Small intestine (tissue), 7 donors: Measurements from ENCODE around the gene C16orf86. TPM values are rescaled to one million over a fixed set of nuclear protein-coding genes. Genes with fewer than 3 reads are reported as not detected.

Experiments
- DNase-seq, 2 donors: peaks; one replicate each; pipeline versions ENCODE4 v3.0.0 to v3.0.0-alpha.2; 2013
- FAIRE-seq: peaks from 2 replicates; lab custom pipeline; 2012; peaks lifted over from hg19 to GRCh38; lab: Jason Lieb, UNC
- H3K27ac ChIP-seq, 3 donors: one replicate each; pipeline ENCODE4 v1.5.1; 2013; ENCODE audit warnings: low read length in 2 of 3, mild to moderate bottlenecking in 2 of 3, control low read depth in 1 of 3, inconsistent platforms in 1 of 3, low read depth in 1 of 3, moderate library complexity in 1 of 3
- H3K27me3 ChIP-seq, 3 donors: one replicate each; pipeline ENCODE4 v1.6.1; 2013; ENCODE audit warnings: low read length in 3 of 3, inconsistent platforms in 1 of 3; ENCODE audit not compliant: control insufficient read depth in 3 of 3, insufficient read depth in 3 of 3
- H3K36me3 ChIP-seq, 3 donors: one replicate each; pipeline ENCODE4 v1.6.1; 2013; ENCODE audit warnings: low read length in 3 of 3, inconsistent platforms in 1 of 3, low read depth in 1 of 3, mild to moderate bottlenecking in 1 of 3, moderate library complexity in 1 of 3; ENCODE audit not compliant: control insufficient read depth in 3 of 3, insufficient read depth in 2 of 3
- H3K4me1 ChIP-seq, 3 donors: one replicate each; pipeline ENCODE4 v1.6.1; 2013; ENCODE audit warnings: low read length in 2 of 3, inconsistent platforms in 1 of 3, low read depth in 1 of 3, mild to moderate bottlenecking in 1 of 3, moderate library complexity in 1 of 3; ENCODE audit not compliant: control insufficient read depth in 3 of 3, insufficient read depth in 2 of 3
- H3K4me3 ChIP-seq, 3 donors: one replicate each; pipeline ENCODE4 v1.5.1; 2013; ENCODE audit warnings: low read length in 3 of 3, control low read depth in 1 of 3, inconsistent platforms in 1 of 3, low read depth in 1 of 3, mild to moderate bottlenecking in 1 of 3, moderate library complexity in 1 of 3
- H3K9me3 ChIP-seq, 2 donors: one replicate each; pipeline ENCODE4 v1.6.1; 2013; ENCODE audit warnings: low read depth in 1 of 2, low read length in 1 of 2; ENCODE audit not compliant: control insufficient read depth in 2 of 2, insufficient read depth in 1 of 2
- WGBS, 3 donors: extraction: QIAGEN DNeasy Blood & Tissue Kit; methylation state at CpG; one replicate each; pipeline ENCODE4 v1.1.7; 2013; 5-methylcytosine and 5-hydroxymethylcytosine counted together
- polyA plus RNA-seq, 4 donors: library from polyadenylated mRNA; stranded (reverse) in 3 of 4; unstranded in 1 of 4; fragments of 200-250 nt in 3 of 4; fragments of 120-200 nt in 1 of 4; gene quantifications; one replicate each; pipeline versions ENCODE4 v1.2.1 to v1.2.3, GENCODE V29; 2013
- donor health status: healthy with polysubstance abuse.
- donor health status: control.
- donor health status: control.
- donor health status: Bipolar disorder and iron deficiency.
- donor health status: healthy.

The C16orf86 gene
- polyA plus RNA-seq, 4 donors: 1.2 to 3.2 (median 1.9) TPM; not detected in 1

DNA sequence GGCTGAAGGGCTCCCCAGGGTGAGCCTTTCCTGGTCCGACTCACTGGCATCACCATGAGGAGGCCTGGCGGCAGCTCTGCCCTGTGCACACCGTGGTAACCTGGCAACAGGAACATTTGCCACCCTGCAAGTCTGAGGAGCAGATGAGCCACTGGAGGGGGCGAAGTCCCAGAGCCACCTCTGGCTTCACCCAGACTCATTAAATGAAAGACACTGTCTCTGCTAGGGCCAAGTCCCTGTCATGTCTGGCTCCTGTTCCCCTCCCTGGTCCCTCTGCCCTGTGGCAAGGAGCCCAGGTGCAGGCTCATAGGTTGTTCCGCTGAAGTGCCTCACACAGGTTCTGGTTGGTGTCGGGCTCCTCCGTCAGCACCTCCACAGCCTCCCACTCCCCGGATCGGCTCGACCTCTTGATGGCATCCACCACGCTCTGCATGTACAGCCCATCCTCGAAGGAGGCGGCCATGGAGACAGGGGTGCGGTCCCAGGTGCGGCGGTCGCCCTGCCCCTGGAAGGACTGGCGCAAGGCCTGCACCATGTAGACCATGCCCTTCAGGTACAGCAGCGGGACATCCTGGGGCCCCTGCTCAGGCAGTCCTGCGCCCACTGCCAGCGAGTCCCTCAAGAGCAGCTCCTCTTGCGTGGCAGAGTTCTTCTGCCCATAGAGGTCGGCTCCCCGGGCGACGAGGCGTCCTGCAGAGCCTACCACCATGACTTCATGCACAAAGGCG lies 8.4 kb downstream of the C16orf86 start:
- H3K9me3 ChIP-seq: no peaks in the 10 kb centered on the region
- DNase-seq (peak in 1 of 2 donors; percentile 74), FAIRE-seq (no peak)
- H3K4me1 ChIP-seq: peaks cover 0 to 3% (median 0%) of the 10 kb centered on the region in 3 donors
- H3K27me3 ChIP-seq: peaks cover 0 to 36% (median 0%) of the 10 kb centered on the region in 3 donors
- H3K36me3 ChIP-seq: peaks cover 0 to 9% (median 0%) of the 10 kb centered on the region in 3 donors
- WGBS, 3 donors: 60 to 93% (median 74%) methylated on average over 28 of the region's 28 CpGs
- H3K4me3 ChIP-seq: no peak overlapping the region
- H3K27ac ChIP-seq: peak overlapping the region in 1 of 3 donors; percentile 72

DNA sequence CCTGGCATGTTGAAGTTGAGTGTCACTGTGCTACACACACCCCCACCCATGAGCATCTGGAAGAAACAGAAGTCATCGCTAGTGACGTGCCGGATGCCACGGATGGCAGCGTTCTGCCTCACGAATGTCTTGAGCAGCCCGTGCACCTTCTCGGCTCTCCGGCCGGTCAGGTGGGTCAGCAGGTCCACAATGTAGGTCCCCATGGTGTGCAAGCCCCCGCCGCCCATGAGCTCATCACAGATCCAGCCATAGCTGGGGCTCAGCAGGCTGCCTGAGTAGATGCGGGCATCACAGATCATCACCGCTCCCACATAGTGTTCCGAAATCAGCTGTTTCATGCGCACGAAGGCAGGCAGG lies 8.9 kb downstream of the C16orf86 start:
- Histone ChIP-seq H3K36me3 (peaks cover 0 to 9% (median 0%) of the 10 kb centered on the region in 3 donors), H3K27me3 (peaks cover 0 to 34% (median 0%) of the 10 kb centered on the region in 3 donors), H3K9me3 (no peaks in the 10 kb centered on the region), H3K27ac (no peak overlapping the region), H3K4me1 (peaks cover 0 to 3% (median 0%) of the 10 kb centered on the region in 3 donors), H3K4me3 (no peak overlapping the region)
- no peak for DNase-seq
- WGBS, 3 donors: 94 to 98% (median 96%) methylated on average over 17 of the region's 17 CpGs
- no peak for FAIRE-seq

DNA sequence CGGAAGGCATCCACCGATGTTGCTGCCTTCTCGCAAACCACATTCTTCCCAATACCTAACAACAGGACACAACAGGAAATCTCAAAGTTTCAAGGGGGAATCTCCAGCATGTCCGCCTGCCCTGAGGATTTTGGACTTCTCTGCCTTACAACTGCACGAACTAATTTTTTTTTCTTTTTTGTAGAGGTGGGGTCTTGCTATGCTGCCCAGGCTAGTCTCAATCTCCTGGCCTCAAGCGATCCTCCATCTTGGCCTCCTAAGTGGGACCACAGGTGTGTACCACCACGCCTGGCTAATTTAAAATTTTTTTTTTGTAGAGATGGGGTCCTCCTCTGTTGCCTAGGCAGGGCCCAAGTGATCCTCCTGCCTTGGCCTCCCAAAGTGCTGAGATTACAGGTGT lies 9.4 kb downstream of the C16orf86 start:
- Histone ChIP-seq H3K36me3 (peaks cover 0 to 9% (median 2%) of the 10 kb centered on the region in 3 donors), H3K27me3 (peaks cover 0 to 32% (median 0%) of the 10 kb centered on the region in 3 donors), H3K4me1 (peaks cover 0 to 3% (median 0%) of the 10 kb centered on the region in 3 donors), H3K9me3 (no peaks in the 10 kb centered on the region), H3K27ac (no peak overlapping the region), H3K4me3 (no peak overlapping the region)
- no peak for DNase-seq
- no peak for FAIRE-seq
- WGBS, 3 donors: 96 to 99% (median 96%) methylated on average over 7 of the region's 7 CpGs

DNA sequence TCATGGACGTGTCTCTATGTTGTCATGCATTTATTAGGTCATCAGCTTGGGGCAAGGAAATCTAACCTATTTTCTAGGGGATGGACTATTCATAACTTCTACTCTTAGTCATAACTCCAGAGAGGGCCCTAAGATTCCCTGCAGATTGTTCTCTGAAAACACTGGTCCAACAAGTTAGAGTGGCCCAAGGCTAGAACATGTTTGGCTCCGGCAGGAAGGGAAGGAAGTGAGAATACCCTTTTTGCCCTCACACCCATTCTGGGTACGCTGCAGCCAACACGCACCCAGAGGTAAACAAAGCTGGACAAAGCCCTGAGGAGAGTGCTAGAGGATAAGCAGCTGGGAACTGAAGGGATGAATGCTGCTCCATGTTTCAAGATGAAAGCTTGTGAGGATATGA lies 9.9 kb downstream of the C16orf86 start:
- Histone ChIP-seq H3K4me3 (no peak overlapping the region), H3K4me1 (peaks cover 0 to 3% (median 0%) of the 10 kb centered on the region in 3 donors), H3K36me3 (peaks cover 0 to 9% (median 3%) of the 10 kb centered on the region in 3 donors), H3K9me3 (no peaks in the 10 kb centered on the region), H3K27me3 (peaks cover 0 to 34% (median 0%) of the 10 kb centered on the region in 3 donors), H3K27ac (no peak overlapping the region)
- no peak for FAIRE-seq
- 82 to 86% (median 84%) methylated on average over 4 of the region's 4 CpGs for WGBS, 3 donors
- no peak for DNase-seq

DNA sequence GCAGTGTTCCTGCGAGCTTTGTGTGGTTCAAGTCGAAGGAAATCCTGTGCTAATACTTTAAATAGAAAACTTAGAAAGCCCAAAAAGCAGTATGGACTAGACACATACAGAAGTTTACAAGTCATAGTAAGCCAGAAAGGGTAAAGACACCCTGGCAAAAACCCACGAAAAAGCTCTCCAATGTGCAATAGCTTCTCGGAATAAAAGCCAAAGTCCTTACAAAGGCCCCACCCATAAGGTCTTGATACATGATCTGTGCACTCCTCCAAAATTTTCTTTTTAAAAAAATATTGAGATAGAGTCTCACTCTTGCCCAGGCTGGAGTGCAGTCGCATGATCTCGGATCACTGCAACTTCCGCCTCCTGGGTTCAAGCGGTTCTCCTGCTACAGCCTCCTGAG lies 10.3 kb downstream of the C16orf86 start:
- FAIRE-seq (no peak), DNase-seq (no peak)
- H3K4me1 ChIP-seq: peaks cover 0 to 3% (median 0%) of the 10 kb centered on the region in 3 donors
- H3K4me3 ChIP-seq: no peak overlapping the region
- WGBS, 3 donors: 67 to 76% (median 74%) methylated on average over 8 of the region's 8 CpGs
- no peaks in the 10 kb centered on the region for H3K9me3 ChIP-seq
- H3K27me3 ChIP-seq: peaks cover 0 to 38% (median 0%) of the 10 kb centered on the region in 3 donors
- no peak overlapping the region for H3K27ac ChIP-seq
- peaks cover 0 to 9% (median 3%) of the 10 kb centered on the region in 3 donors for H3K36me3 ChIP-seq

DNA sequence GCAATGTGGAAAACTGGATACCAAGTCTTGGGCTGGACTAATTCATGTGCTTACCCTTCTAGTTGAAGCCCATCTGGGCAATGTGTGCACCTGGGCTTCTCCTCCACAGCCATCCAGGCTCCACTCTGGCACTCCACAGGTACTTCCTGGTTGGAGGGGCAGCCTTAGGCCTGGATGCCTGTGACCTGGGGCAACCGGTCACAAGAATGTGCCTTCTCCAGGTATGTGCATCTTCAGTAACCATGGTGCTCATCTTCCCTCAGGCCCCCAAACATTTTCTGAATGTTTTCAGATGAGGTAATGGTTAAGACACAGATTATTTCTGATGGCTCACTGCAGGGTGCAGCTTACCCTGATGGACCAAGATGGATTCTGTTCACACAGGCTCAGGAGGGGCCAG lies 11.1 kb downstream of the C16orf86 start:
- Histone ChIP-seq H3K9me3 (no peaks in the 10 kb centered on the region), H3K4me3 (no peak overlapping the region), H3K27ac (no peak overlapping the region), H3K36me3 (peaks cover 0 to 9% (median 3%) of the 10 kb centered on the region in 3 donors), H3K4me1 (peaks cover 0 to 3% (median 0%) of the 10 kb centered on the region in 3 donors), H3K27me3 (peaks cover 0 to 35% (median 0%) of the 10 kb centered on the region in 3 donors)
- DNase-seq (no peak), FAIRE-seq (no peak)
- 92 to 100% (median 99%) methylated on average over 1 of the region's 1 CpG for WGBS, 3 donors

DNA sequence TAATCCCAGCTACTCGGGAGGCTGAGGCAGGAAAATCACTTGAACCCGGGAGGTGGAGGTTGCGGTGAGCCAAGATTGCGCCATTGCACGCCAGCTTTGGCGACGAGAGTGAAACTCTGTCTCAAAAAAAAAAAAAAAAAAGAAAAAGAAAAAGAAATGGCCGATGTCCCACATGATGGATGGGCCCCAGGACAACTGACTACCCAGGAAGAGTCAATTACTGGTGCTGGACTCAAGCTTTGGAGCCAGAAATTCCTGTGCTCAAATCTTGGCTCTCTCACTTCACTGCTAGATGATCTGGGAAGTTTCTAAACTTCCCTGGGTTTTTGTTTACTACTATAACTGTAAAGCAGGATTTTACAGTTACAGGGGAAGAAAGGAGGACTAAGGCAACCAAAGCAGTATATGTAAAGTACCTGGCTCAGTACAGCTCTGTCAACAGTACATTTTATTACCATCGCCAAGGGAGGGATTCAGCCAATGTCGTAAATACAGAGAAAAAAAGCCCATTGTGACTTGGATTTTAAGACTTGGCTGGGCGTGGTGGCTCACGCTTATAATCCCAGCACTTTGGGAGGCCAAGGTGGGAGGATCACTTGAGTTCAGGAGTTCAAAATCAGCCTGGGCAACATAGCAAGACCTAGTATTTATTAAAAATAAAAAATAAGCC lies 11.9 kb downstream of the C16orf86 start:
- Histone ChIP-seq H3K27me3 (peaks cover 0 to 35% (median 0%) of the 10 kb centered on the region in 3 donors), H3K4me1 (no peaks in the 10 kb centered on the region), H3K4me3 (no peak overlapping the region), H3K9me3 (no peaks in the 10 kb centered on the region), H3K36me3 (peaks cover 0 to 11% (median 3%) of the 10 kb centered on the region in 3 donors), H3K27ac (no peak overlapping the region)
- WGBS, 3 donors: 74 to 84% (median 81%) methylated on average over 12 of the region's 12 CpGs
- FAIRE-seq: no peak
- DNase-seq: no peak
